SJSA1 (cell line): ENCODE data around the gene PTPN1. TPM values are rescaled to one million over a fixed set of nuclear protein-coding genes. Genes with fewer than 3 reads are reported as not detected.
"Not testable (repeated sequence)": the region's sequence is repeated elsewhere in the genome, so short reads cannot be mapped to it uniquely, and the experiment has no call there.

Source experiments
- DNase-seq, 2 experiments: peaks; one replicate each; pipeline ENCODE4 v3.0.0-alpha.2; 2015 to 2020; ENCODE audit warnings: low spot score in 2 of 2, low read depth in 1 of 2
- H3K27ac ChIP-seq: fragments of 250-450 bp; sonication (Bioruptor Pico); 2 replicates; pipeline ENCODE4 v1.5.1; 2020; ENCODE audit warnings: mild to moderate bottlenecking, moderate library complexity
- H3K27me3 ChIP-seq: fragments of 250-450 bp; sonication (Bioruptor Pico); replicated peaks from 2 replicates; pipeline ENCODE4 v1.5.1; 2020; ENCODE audit warnings: mild to moderate bottlenecking, moderate library complexity
- H3K36me3 ChIP-seq: fragments of 250-450 bp; sonication (Bioruptor Pico); 2 replicates; pipeline ENCODE4 v1.5.1; 2020; ENCODE audit warnings: mild to moderate bottlenecking
- H3K4me1 ChIP-seq: fragments of 250-450 bp; sonication (Bioruptor Pico); replicated peaks from 2 replicates; pipeline ENCODE4 v1.6.1; 2021; ENCODE audit warnings: mild to moderate bottlenecking
- H3K4me3 ChIP-seq: fragments of 250-450 bp; sonication (Bioruptor Pico); 2 replicates; pipeline ENCODE4 v1.5.1; 2020; ENCODE audit warnings: mild to moderate bottlenecking
- H3K9me3 ChIP-seq: fragments of 250-450 bp; sonication (Bioruptor Pico); replicated peaks from 2 replicates; pipeline ENCODE4 v1.5.1; 2020; ENCODE audit warnings: mild to moderate bottlenecking
- total RNA-seq: library from RNA; depleted of rRNA; stranded (reverse); fragments of >200 nt; shearing (Covaris generic); gene quantifications from 2 replicates; pipeline ENCODE4 v1.2.3, GENCODE V29; 2014

Gene PTPN1
- total RNA-seq, 1 experiment from 2014 or later: 71.3 TPM

DNA sequence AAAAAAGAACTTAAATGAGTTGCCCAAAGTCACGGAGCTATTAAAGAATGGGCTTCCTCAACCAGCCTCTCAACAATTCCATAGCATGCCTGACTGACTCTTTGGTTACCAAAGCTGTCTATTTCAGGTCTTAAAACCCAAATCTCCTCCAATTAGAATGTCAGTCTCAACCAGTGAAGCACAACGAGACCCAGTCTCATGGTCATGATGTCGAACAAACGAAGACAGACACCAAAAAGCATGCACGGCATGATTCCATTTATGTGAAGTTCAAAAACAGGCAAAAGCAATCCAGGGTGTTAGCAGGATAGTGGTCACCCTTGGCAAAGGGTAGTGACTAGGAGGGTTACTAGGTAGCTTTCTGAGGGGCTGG lies 16.3 kb upstream of the PTPN1 start:
- H3K9me3 ChIP-seq: 0 out of 2 replicates have a peak, but pooled peaks cover 2% of the 10 kb centered on the region

DNA sequence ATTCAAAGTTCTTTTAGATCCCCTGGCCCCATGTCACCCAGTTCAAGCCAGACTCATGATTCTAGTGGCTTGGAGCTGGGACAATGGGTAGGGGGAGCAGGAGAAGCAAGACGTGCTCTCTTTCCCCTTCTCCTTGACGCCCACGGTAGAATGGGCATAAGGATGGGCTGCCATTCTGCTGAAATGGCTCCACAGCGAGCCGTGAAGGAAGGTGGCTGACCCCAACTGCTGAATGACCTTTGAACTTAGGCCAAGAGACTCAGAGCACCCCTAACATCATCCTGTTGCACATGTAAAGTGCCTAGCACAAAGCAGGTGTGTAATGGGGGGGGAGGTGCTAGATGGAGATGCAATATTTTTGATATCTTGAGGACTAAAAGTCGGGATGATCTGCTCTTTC lies 15.8 kb upstream of the PTPN1 start:
- H3K9me3 ChIP-seq: 0 out of 2 replicates have a peak, but pooled peaks cover 2% of the 10 kb centered on the region
- no peak overlapping the region for H3K27ac ChIP-seq
- peaks cover 19% of the 10 kb centered on the region for H3K4me1 ChIP-seq
- H3K27me3 ChIP-seq: no peaks in the 10 kb centered on the region
- no peak for DNase-seq
- no peaks in the 10 kb centered on the region for H3K36me3 ChIP-seq
- H3K4me3 ChIP-seq: no peak overlapping the region

More for the DNA sequence above, 16.3 kb upstream of the PTPN1 start:
- H3K4me3 ChIP-seq: no peak overlapping the region
- no peaks in the 10 kb centered on the region for H3K36me3 ChIP-seq
- peaks cover 19% of the 10 kb centered on the region for H3K4me1 ChIP-seq
- no peak overlapping the region for H3K27ac ChIP-seq
- no peaks in the 10 kb centered on the region for H3K27me3 ChIP-seq
- no peak for DNase-seq

DNA sequence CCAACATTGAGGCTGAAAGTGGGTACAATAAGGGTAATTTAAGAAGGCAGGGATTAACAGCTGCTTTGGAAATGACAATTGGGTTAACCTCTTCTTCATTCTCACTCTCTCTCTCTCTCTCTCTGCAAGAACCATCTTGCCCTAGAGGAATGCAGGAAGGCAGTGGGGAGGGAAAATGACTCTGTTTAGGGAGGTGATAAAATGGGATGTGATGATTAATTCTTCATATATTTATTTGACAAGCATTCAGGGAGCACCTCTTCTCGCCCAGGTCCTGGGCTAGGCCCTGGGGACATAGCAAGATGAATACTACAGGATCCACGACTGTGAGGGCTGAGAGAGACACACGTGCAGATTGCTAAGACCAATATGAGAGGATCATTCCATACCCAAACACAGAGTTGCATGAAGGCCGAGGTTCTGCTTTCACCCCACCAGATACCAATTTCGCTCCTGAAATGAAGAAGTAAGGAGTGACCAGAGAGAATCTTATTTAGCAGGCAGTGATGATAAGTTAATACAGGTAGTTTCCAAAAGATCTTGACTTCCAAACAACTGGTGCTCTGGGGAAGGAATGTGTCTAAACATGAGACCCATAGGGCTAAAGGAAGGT lies 13.3 kb upstream of the PTPN1 start:
- Histone ChIP-seq H3K27ac (no peak overlapping the region), H3K9me3 (0 out of 2 replicates have a peak, but pooled peaks cover 2% of the 10 kb centered on the region), H3K36me3 (no peaks in the 10 kb centered on the region), H3K4me1 (peaks cover 19% of the 10 kb centered on the region), H3K4me3 (no peak overlapping the region), H3K27me3 (no peaks in the 10 kb centered on the region)
- DNase-seq: no peak

DNA sequence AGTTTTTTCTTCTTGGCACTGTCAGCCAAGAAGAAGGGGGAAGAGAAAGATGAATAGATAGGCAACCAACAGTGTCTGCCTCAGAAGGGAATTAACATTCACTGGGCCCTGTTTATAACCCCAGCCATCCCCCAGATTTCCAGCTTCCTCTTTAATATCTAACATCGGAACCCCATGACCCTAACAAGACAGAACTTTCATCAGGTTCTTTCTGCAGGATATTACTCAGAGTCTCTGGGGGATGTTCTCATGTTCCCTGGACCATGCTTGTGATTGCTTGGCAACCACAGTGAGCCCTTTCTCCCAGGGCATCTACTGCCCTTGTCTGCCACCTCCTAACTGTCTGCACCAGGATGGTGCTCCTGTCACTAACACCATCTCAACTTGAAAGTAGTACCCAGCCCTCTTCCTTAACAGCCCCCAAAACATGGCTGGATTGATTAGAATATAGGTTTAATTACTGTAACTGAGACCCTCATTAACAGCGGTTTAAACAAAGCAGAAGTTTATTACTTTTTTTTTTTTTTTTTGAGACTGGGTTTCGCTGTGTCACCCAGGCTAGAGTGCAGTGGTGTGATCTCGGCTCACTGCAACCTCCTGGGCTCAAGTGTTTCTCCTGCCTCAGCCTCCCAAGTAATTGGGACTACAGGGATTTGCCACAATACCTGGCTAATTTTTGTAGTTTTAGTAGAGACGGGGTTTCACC lies 12.0 kb upstream of the PTPN1 start:
- peaks cover 9% of the 10 kb centered on the region for H3K4me1 ChIP-seq
- no peaks in the 10 kb centered on the region for H3K36me3 ChIP-seq
- no peak overlapping the region for H3K27ac ChIP-seq
- DNase-seq: no peak
- H3K4me3 ChIP-seq: no peak overlapping the region
- no peaks in the 10 kb centered on the region for H3K27me3 ChIP-seq
- 0 out of 2 replicates have a peak, but pooled peaks cover 2% of the 10 kb centered on the region for H3K9me3 ChIP-seq

DNA sequence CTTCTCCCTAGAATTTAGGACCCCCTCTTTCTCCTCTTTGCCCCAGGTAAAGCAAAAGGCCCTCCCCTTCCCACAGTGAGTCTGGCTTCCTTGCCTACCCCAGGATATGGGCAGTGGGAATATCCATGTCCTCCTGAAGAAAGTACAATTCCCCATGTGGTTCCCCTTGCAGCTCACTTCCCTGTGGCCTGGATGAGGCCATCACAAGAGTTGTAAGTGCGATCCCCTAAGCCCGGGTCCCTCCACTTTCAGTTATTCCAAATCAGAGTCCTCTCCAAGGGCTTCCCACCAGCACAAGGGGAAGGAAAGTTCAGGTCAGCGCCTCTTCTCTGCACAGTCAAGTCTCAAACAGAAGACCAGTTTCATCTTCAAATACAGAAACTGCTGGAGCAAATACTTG lies 10.2 kb upstream of the PTPN1 start:
- H3K4me1 ChIP-seq: 0 out of 2 replicates have a peak, but pooled peaks cover 7% of the 10 kb centered on the region
- DNase-seq: no peak

DNA sequence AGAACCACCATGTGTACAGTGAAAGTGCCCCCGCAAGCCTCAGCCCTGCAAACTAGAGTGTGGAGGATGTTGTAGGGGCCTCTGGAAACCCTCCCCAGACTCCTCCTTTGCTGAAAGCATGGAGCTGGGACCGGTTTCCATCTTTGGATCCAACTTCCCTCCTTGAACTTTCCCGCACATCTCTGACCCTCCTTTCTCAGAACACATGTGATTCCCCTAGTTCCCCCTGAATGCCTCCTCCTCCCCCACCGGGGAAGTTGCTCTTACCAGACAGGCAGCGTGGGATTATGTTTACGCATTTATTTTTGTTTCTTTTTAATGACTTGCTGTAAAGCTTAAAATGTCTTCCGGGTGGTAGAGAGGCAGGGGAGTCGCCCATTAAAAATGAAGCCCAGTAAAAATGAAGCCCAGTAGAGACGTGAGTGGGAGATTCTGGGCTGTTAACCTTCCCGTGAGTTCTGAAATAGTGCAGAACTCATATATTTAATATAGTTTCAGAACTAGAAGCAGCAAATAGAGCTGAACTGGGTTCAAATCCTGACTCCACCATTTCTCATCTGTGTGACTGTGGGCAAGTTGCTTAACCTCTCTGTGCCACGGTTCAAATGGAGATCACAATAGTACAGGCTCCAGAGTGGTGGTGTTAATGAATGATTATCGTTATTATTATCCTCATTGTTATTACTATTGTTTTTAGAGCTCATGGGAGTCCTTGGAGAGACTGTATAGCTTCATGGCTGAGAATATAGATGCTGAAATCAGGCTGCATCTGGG lies 8.0 kb upstream of the PTPN1 start:
- DNase-seq: no peak
- 0 out of 2 replicates have a peak, but pooled peaks cover under 1% of the 10 kb centered on the region for H3K4me1 ChIP-seq
- no peak overlapping the region for H3K27ac ChIP-seq
- no peaks in the 10 kb centered on the region for H3K27me3 ChIP-seq
- H3K4me3 ChIP-seq: no peak overlapping the region
- no peaks in the 10 kb centered on the region for H3K9me3 ChIP-seq
- no peaks in the 10 kb centered on the region for H3K36me3 ChIP-seq

More for the DNA sequence above, 10.2 kb upstream of the PTPN1 start:
- Histone ChIP-seq H3K9me3 (no peaks in the 10 kb centered on the region), H3K27ac (no peak overlapping the region), H3K4me3 (no peak overlapping the region), H3K27me3 (no peaks in the 10 kb centered on the region), H3K36me3 (no peaks in the 10 kb centered on the region)

DNA sequence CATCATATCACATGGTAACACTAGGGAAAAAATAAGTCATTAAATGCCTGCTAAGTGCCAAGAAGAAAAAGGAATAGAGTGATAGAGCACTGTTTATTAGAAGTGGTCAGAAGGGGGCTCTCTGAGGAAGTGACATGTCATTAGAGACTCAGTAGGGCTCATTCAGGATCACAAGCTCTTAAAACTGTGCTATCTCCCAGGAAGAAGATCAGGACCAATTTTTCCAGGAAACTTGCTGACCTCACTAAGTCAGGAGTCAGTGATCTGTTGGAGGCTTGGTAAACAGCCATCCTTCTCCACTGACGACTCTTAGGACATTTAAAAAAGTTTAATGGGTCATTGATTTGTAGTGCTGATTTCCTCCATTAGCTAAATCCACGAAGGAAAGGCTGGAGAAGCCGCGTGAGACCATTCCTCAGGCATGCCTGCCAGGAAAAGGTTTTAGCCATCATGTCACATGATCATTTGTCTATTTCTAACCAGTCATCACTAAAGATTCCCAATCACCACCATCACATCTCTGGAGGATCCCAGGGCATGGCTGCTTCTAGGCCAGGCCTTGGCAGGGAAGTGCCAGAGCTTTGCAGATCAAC lies 5.9 kb upstream of the PTPN1 start:
- no peaks in the 10 kb centered on the region for H3K9me3 ChIP-seq
- no peak overlapping the region for H3K27ac ChIP-seq
- no peak overlapping the region for H3K4me3 ChIP-seq
- DNase-seq: no peak
- peaks cover under 1% of the 10 kb centered on the region; the same call in 1 of the 2 replicates for H3K4me1 ChIP-seq
- H3K36me3 ChIP-seq: no peaks in the 10 kb centered on the region
- H3K27me3 ChIP-seq: no peaks in the 10 kb centered on the region

DNA sequence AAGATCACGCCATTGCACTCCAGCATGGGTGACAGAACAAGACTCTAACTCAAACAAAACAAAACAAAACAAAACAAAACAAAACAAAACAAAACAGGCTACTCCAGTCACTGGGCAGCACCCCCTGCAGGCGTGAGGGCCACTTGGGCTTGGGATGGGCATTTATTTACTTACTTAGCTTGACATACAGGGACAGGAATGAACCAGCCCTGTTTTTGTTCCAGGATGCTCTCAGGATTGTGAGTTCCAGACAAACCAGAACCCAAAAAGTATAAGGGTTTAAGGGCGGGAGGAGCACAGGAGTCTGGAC lies 4.0 kb upstream of the PTPN1 start:
- peaks cover 6% of the 10 kb centered on the region for H3K4me1 ChIP-seq
- H3K36me3 ChIP-seq: peaks cover 3% of the 10 kb centered on the region; the same call in 1 of the 2 replicates
- no peaks in the 10 kb centered on the region for H3K27me3 ChIP-seq
- no peak overlapping the region for H3K27ac ChIP-seq
- no peaks in the 10 kb centered on the region for H3K9me3 ChIP-seq
- H3K4me3 ChIP-seq: no peak overlapping the region
- no peak for DNase-seq

DNA sequence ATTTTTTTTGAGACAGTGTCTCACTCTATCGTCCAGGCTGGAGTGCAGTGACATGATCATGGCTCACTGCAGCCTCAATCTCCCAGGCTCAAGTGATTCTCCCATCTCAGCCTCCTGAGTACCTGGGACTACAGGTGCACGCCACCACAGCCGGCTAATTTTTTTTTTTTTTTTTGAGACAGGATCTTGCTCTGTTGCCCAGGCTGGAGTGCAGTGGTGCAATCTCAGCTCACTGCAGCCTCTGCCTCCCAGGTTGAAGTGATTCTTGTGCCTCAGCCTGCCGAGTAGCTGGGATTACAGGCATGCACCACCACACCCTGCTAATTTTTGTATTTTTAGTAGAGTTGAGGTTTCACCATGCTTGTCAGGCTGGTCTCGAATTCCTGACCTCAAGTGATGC lies 2.4 kb upstream of the PTPN1 start:
- not testable (repeated sequence) for H3K36me3 ChIP-seq, DNase-seq, H3K4me3 ChIP-seq, H3K9me3 ChIP-seq, H3K27ac ChIP-seq, H3K27me3 ChIP-seq
- H3K4me1 ChIP-seq: peaks cover 20% of the 10 kb centered on the region

DNA sequence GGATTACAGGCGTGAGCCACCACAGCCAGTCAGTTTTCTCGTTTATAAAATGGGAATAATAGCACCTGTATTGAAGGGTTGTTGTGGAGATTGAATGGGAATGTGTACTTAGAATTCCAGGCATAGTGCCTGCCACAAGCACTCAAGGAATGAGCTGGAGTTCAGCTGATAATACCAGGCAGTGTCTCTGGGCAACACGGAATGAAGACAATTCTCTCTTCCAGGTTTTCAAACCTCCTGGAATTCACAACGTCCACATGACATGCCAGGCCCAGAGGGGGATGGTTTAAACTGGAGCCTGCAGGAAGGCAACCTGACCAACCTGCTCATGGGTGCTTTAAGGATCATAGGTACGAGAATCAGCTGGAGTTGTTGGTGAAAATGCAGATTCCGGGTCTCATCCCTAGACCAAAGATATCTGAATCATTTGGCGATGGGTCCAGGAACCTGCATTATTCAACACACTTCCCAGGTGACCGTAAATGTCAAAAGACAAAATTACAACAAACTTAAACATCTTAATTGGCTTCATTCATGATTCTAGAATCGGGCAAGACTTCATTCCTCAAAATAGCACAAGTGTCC lies 1.9 kb upstream of the PTPN1 start:
- Histone ChIP-seq H3K27me3 (no peaks in the 10 kb centered on the region), H3K4me3 (no peak overlapping the region), H3K36me3 (peaks cover 8% of the 10 kb centered on the region; the same call in 1 of the 2 replicates), H3K27ac (no peak overlapping the region), H3K4me1 (peaks cover 26% of the 10 kb centered on the region), H3K9me3 (no peaks in the 10 kb centered on the region)
- DNase-seq: no peak

DNA sequence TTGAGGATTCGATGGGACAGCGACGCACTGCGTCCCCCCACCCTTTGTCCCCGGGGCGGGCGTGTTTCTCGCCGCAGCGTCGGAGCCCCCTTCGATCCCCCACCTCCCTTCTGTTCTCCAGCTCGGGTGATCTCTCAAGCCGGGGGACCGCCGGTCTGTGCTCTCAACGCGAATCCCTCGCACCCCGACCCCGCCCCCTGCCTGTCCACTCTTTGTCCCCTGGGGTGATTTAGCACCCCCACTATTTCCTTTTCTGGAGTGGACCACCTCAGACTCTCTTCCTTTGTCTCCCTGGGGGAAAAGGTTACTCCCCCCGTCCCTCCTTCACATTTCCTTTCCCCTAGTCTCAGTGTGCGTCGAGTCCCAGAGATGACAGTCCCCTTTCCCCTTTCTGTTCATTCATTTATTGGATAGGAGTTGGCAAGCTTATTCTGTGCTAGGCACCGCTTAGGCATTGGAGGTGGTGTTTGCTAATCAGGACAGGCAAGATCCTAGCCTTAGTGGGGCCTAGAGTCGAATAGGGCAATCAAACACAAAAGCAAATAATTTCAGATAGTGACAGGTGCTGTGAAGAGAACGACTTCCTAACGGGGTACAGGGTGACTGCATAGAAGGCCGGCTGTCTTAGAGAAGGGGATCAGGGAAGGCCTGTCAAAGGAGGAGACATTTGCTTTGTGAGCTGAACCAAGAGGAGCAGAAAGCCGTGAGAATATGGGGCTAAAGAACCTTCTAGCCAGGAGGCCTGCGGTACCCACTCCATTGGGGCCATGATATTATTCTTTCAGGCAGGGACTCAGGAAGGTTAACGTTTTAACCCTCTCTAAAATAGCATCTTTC lies 741 bp downstream of the PTPN1 start:
- Histone ChIP-seq H3K4me1 (peaks cover 47% of the 10 kb centered on the region), H3K27me3 (no peaks in the 10 kb centered on the region), H3K4me3 (peak overlapping the region; percentile 80), H3K27ac (peak overlapping the region; percentile 62), H3K9me3 (no peaks in the 10 kb centered on the region), H3K36me3 (peaks cover 17% of the 10 kb centered on the region)
- DNase-seq: peak in 1 of 2 experiments; percentile 54

DNA sequence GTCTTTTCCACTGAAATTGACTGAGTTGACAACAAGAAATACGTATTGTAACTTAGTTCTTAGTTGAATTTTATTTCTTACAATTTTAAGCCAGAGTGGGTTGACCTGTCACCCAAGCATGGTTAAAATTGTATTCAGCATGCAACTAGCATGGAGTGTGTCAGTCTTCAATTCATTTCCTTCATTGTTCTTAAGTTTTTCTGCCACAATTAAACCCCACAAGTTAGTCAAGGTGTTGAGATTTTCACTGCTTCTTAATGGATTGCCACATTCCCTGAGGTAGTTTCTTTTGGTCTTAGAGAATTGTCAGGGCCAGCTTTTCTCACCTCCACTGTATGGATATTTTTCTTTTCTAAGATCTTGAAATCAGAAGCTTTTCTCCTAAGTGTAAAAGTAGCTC lies 2.1 kb downstream of the PTPN1 start:
- Histone ChIP-seq H3K9me3 (no peaks in the 10 kb centered on the region), H3K36me3 (peaks cover 20% of the 10 kb centered on the region), H3K4me3 (no peak overlapping the region; the same call in 1 of the 2 replicates), H3K27me3 (no peaks in the 10 kb centered on the region), H3K4me1 (peaks cover 61% of the 10 kb centered on the region), H3K27ac (peak overlapping the region; percentile 6; the same call in 1 of the 2 replicates)
- no peak for DNase-seq
